Spleen (tissue), 11 donors: Measurements from ENCODE around the gene AQP1. TPM values are rescaled to one million over a fixed set of nuclear protein-coding genes. Genes with fewer than 3 reads are reported as not detected.

ENCODE experiments used
- DNase-seq: peaks from one replicate; pipeline ENCODE4 v3.0.0-alpha.2; 2020
- H3K27ac ChIP-seq, 8 donors: fragments of 200-600 bp; sonication (generic) in 7 of 8; 1 replicate in 4 of 8; 2 replicates in 4 of 8; pipeline versions ENCODE4 v1.5.0 to v1.8.0; 2016 to 2021; ENCODE audit warnings: inconsistent platforms in 4 of 8, mild to moderate bottlenecking in 4 of 8, moderate library complexity in 1 of 8
- H3K27me3 ChIP-seq, 7 donors: fragments of 200-600 bp; sonication (generic) in 6 of 7; replicated peaks in 1 of 7; 1 replicate in 4 of 7; 2 replicates in 3 of 7; pipeline versions ENCODE4 v1.5.0 to v1.8.0; 2016 to 2021; ENCODE audit warnings: inconsistent platforms in 3 of 7, mild to moderate bottlenecking in 1 of 7
- H3K36me3 ChIP-seq, 6 donors: fragments of 200-600 bp; sonication (generic) in 5 of 6; 1 replicate in 4 of 6; 2 replicates in 2 of 6; pipeline versions ENCODE4 v1.5.0 to v1.8.0; 2016 to 2021; ENCODE audit warnings: inconsistent platforms in 2 of 6
- H3K4me1 ChIP-seq, 6 donors: fragments of 200-600 bp; sonication (generic) in 5 of 6; 1 replicate in 3 of 6; 2 replicates in 3 of 6; pipeline versions ENCODE4 v1.5.0 to v1.8.0; 2016 to 2021; ENCODE audit warnings: inconsistent platforms in 3 of 6
- H3K4me3 ChIP-seq, 8 donors: fragments of 200-600 bp; sonication (generic) in 7 of 8; 1 replicate in 4 of 8; 2 replicates in 4 of 8; pipeline versions ENCODE4 v1.5.0 to v1.8.0; 2016 to 2021; ENCODE audit warnings: inconsistent platforms in 4 of 8, mild to moderate bottlenecking in 4 of 8, moderate library complexity in 2 of 8
- H3K9me3 ChIP-seq, 8 donors: fragments of 200-600 bp; sonication (generic) in 7 of 8; 1 replicate in 4 of 8; 2 replicates in 4 of 8; pipeline versions ENCODE4 v1.5.0 to v1.8.0; 2016 to 2021; ENCODE audit warnings: inconsistent platforms in 4 of 8
- CTCF ChIP-seq, 11 experiments: fragments of 200-600 bp in 7 of 11; fragments of 450-650 bp in 4 of 11; sonication (generic) in 4 of 11; IDR thresholded peaks in 8 of 11; conservative IDR thresholded peaks in 3 of 11; 1 replicate in 7 of 11; 2 replicates in 4 of 11; pipeline versions ENCODE4 v1.4.0 to v1.8.0; 2016 to 2021; ENCODE audit warnings: antibody characterized with exemption in 11 of 11, inconsistent platforms in 4 of 11, mild to moderate bottlenecking in 1 of 11
- POLR2A ChIP-seq, 3 donors: fragments of 450-650 bp; IDR thresholded peaks; one replicate each; pipeline ENCODE4 v1.5.1; 2017; ENCODE audit warnings: antibody characterized with exemption in 3 of 3, mild to moderate bottlenecking in 1 of 3
- POLR2AphosphoS5 ChIP-seq, 3 donors: sonication (generic); formaldehyde crosslinking; IDR thresholded peaks; one replicate each; pipeline ENCODE4 v1.5.1; 2017; ENCODE audit warnings: antibody characterized with exemption in 3 of 3
- WGBS, 5 donors: extraction: QIAGEN DNeasy Blood & Tissue Kit in 3 of 5; methylation state at CpG; one replicate each; pipeline versions ENCODE4 v1.1.5 to v1.1.7; 2013 to 2018; 5-methylcytosine and 5-hydroxymethylcytosine counted together
- intact Hi-C: fragments of 100-400 bp; cut with DNase I; formaldehyde crosslinking; loops from one replicate; pipeline ENCODE4 v1.15.0; 2023; ENCODE audit warnings: low total_unique reads
- polyA plus RNA-seq, 3 donors: library from polyadenylated mRNA; stranded (reverse); fragments of 200-250 nt; gene quantifications; one replicate each; pipeline ENCODE4 v1.2.1, GENCODE V29; 2013
- total RNA-seq, 7 donors: library from RNA; depleted of rRNA in 3 of 7; stranded (reverse); fragments of >200 nt in 3 of 7; fragmentation: NEBNext Ultra II Directional in 4 of 7; extraction: Animal tissue kit (Norgen Biotek cat#: 25700) in 4 of 7; gene quantifications; one replicate each; pipeline versions ENCODE4 v1.1.0 to v1.2.1, GENCODE V29; 2016 to 2021
- donor health status: healthy with polysubstance abuse.
- donor health status: DM: no; HTN: no; CAD: no; lungs with moderate emphysema.
- donor health status: DM: no; HTN: no; CAD: no.
- donor health status: Bipolar disorder and iron deficiency.
- donor health status: healthy.
- donor health status: DM: no; HTN: no; CAD: no.
- donor health status: DM: yes; HTN: yes; CAD: no.

The AQP1 gene
- total and polyA plus RNA-seq, 10 donors, result 4.4 to 34.3 (median 22.9) TPM

GRCh38 chr7:30934732-30935568 is 23.3 kb downstream of the AQP1 start:
- H3K36me3 ChIP-seq, result no peaks in the 10 kb centered on the region
- H3K4me1 ChIP-seq, result peaks cover 0 to 7% (median 4%) of the 10 kb centered on the region in 6 donors
- no peak for TF ChIP-seq POLR2A (IDR thresholded peaks at IDR 0.05)
- TF ChIP-seq POLR2AphosphoS5 (IDR thresholded peaks at IDR 0.05), result no peak
- no peak for TF ChIP-seq CTCF (IDR thresholded peaks at IDR 0.05 in 8 of 11, conservative IDR thresholded peaks at IDR 0.05 in 3 of 11)
- H3K27me3 ChIP-seq, result peaks cover 0 to 37% (median 17%) of the 10 kb centered on the region in 7 donors
- intact Hi-C loops, result no loop called here
- DNase-seq, result peak; percentile 53
- WGBS, 5 donors, result 59 to 83% (median 75%) methylated on average over 6 of the region's 6 CpGs
- H3K9me3 ChIP-seq, result no peaks in the 10 kb centered on the region
- no peak overlapping the region for H3K4me3 ChIP-seq
- no peak overlapping the region for H3K27ac ChIP-seq

- no peak overlapping the region for H3K4me3 ChIP-seq
- H3K27me3 ChIP-seq, result peaks cover 0 to 41% (median 18%) of the 10 kb centered on the region in 7 donors
- H3K9me3 ChIP-seq, result no peaks in the 10 kb centered on the region
- H3K27ac ChIP-seq, result no peak overlapping the region
- TF ChIP-seq POLR2AphosphoS5 (IDR thresholded peaks at IDR 0.05) (no peak), POLR2A (IDR thresholded peaks at IDR 0.05) (no peak), CTCF (IDR thresholded peaks at IDR 0.05 in 8 of 11, conservative IDR thresholded peaks at IDR 0.05 in 3 of 11) (no peak)
- intact Hi-C loops, result no loop called here
- no peaks in the 10 kb centered on the region for H3K36me3 ChIP-seq
- DNase-seq, result no peak
- WGBS, 5 donors, result 82 to 98% (median 88%) methylated on average over 3 of the region's 3 CpGs
- peaks cover 0 to 7% (median 4%) of the 10 kb centered on the region in 6 donors for H3K4me1 ChIP-seq
Measured at GRCh38 chr7:30935569-30935877, 23.9 kb downstream of the AQP1 start.

- intact Hi-C loops, result no loop called here
- TF ChIP-seq POLR2AphosphoS5 (IDR thresholded peaks at IDR 0.05), result no peak
- no peak for TF ChIP-seq POLR2A (IDR thresholded peaks at IDR 0.05)
- no peak for TF ChIP-seq CTCF (IDR thresholded peaks at IDR 0.05 in 8 of 11, conservative IDR thresholded peaks at IDR 0.05 in 3 of 11)
- Histone ChIP-seq H3K27me3 (peaks cover 0 to 51% (median 18%) of the 10 kb centered on the region in 7 donors), H3K36me3 (no peaks in the 10 kb centered on the region), H3K4me1 (peaks cover 0 to 7% (median 4%) of the 10 kb centered on the region in 6 donors), H3K9me3 (no peaks in the 10 kb centered on the region), H3K27ac (no peak overlapping the region), H3K4me3 (no peak overlapping the region)
- peak; percentile 52 for DNase-seq
Measured at GRCh38 chr7:30936650-30937245, 25.1 kb downstream of the AQP1 start.

GRCh38 chr7:30937416-30937815 is 25.8 kb downstream of the AQP1 start:
- 37 to 53% (median 49%) methylated on average over 3 of the region's 3 CpGs for WGBS, 5 donors
- Histone ChIP-seq H3K27me3 (peaks cover 0 to 56% (median 18%) of the 10 kb centered on the region in 7 donors), H3K4me3 (no peak overlapping the region), H3K9me3 (no peaks in the 10 kb centered on the region), H3K27ac (no peak overlapping the region), H3K36me3 (no peaks in the 10 kb centered on the region), H3K4me1 (peaks cover 0 to 7% (median 4%) of the 10 kb centered on the region in 6 donors)
- intact Hi-C loops, result no loop called here
- DNase-seq, result no peak
- TF ChIP-seq POLR2AphosphoS5 (IDR thresholded peaks at IDR 0.05) (no peak), POLR2A (IDR thresholded peaks at IDR 0.05) (no peak), CTCF (IDR thresholded peaks at IDR 0.05 in 8 of 11, conservative IDR thresholded peaks at IDR 0.05 in 3 of 11) (no peak)
